ENCODE measurements around the gene SYT9. TPM values are rescaled to one million over a fixed set of nuclear protein-coding genes. Genes with fewer than 3 reads are reported as not detected.

Gene SYT9
- total and polyA plus RNA-seq, 9 of the 15 experiments (the other 6 are each of a cell fraction or from before 2014, with no cell fraction given), result 0.01 TPM; not detected in 8

- TF ChIP-seq ZBTB2 (IDR thresholded peaks at IDR 0.05) (no peak), ZNF347 (CRISPR knock-in tag; IDR thresholded peaks at IDR 0.05; ENCODE audit: low read depth) (no peak), ZNF589 (CRISPR knock-in tag; IDR thresholded peaks at IDR 0.05; ENCODE audit: low read depth) (no peak), CREM (IDR thresholded peaks at IDR 0.05; ENCODE audit: low read depth) (no peak), RCOR1 (IDR thresholded peaks at IDR 0.05; ENCODE audit: borderline replicate concordance in 1 of 2, low read depth in 2 of 2, low read length in 2 of 2) (0 out of 4 replicates have a peak, but pooled peaks of 1 of the 2 experiments have one; percentile 14), UBTF (IDR thresholded peaks at IDR 0.05; ENCODE audit: borderline replicate concordance in 1 of 2, low read depth in 2 of 2, low read length in 2 of 2) (no peak), EGR1 (conservative IDR thresholded peaks at IDR 0.05) (peak; percentile 41; the same call in 1 of the 2 replicates), PHB2 (IDR thresholded peaks at IDR 0.05; ENCODE audit: low read depth) (no peak), ZNF41 (CRISPR knock-in tag; conservative IDR thresholded peaks at IDR 0.05) (no peak), NFIC (IDR thresholded peaks at IDR 0.05) (peak; percentile 32; the same call in 1 of the 2 replicates), ZNF197 (CRISPR knock-in tag; IDR thresholded peaks at IDR 0.05; ENCODE audit: low read depth) (no peak), CREBBP (IDR thresholded peaks at IDR 0.05; ENCODE audit: low read depth, low read length) (no peak), RAD51 (IDR thresholded peaks at IDR 0.05; ENCODE audit: borderline replicate concordance, low read depth) (peak; percentile 91), GATA2 (CRISPR knock-in tag; IDR thresholded peaks at IDR 0.05) (no peak), VEZF1 (CRISPR knock-in tag; IDR thresholded peaks at IDR 0.05) (peak; percentile 82), TEAD2 (tag; IDR thresholded peaks at IDR 0.05) (no peak), GTF2A2 (tag; IDR thresholded peaks at IDR 0.05) (no peak), CCNT2 (IDR thresholded peaks at IDR 0.05; ENCODE audit: borderline replicate concordance, extremely low read depth, insufficient read length, low read depth, low read length) (peak; percentile 28), U2AF2 (optimal IDR thresholded peaks at IDR 0.05; ENCODE audit: low read depth, low read length) (no peak), GTF2B (IDR thresholded peaks at IDR 0.05; ENCODE audit: extremely low read depth, insufficient read length) (no peak)
These were observed 261.8 kb downstream of the SYT9 start, which contains the start of gene PPFIBP2 (continued) for GRCh38 chr11:7513234-7514098.
